ENCODE measurements around the gene OR5AU1.

OR5AU1 gene

GRCh38 chr14:21106176-21106497 lies 49.7 kb downstream of the OR5AU1 start:
- DNase-seq: no peak

- no peak for DNase-seq
These were observed 50.8 kb downstream of the OR5AU1 start for GRCh38 chr14:21105095-21105494.
